GM18505 (cell line): ENCODE data around the gene SYT1.
"Not testable (repeated sequence)": the region's sequence is repeated elsewhere in the genome, so short reads cannot be mapped to it uniquely, and the experiment has no call there.

Source experiments
- ATAC-seq: cut with Tn5 transposase; IDR thresholded peaks from one replicate; pipeline ENCODE4 v1.9.1; 2021; ENCODE audit not compliant: unreplicated experiment
- POLR2A ChIP-seq: IDR thresholded peaks from 4 replicates; pipeline ENCODE4 v1.6.1; 2011; ENCODE audit warnings: borderline replicate concordance; ENCODE audit not compliant: insufficient read depth, insufficient read length; ENCODE audit errors: extremely low read depth

Gene SYT1

DNA sequence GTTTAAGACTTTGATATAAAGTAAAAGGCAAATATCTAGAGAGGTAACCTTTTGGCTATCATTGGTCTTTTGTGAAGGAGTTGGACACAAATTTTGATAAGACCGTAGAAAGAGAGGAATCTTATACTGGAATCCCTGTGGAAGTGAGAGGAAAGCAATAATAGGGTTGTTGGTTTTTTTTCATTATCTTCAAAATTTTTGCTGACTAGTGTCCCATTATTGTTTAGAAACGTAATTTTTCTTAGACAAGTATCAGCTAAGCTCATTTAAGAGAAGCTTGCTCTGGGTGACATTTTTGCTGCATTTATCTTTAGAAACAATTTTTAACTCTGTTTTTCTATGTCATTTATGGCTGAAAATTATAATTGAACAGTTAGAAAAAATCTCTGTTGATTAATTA is 300.3 kb downstream of the SYT1 start:
- ATAC-seq, result no peak
- TF ChIP-seq POLR2A, result no peak

DNA sequence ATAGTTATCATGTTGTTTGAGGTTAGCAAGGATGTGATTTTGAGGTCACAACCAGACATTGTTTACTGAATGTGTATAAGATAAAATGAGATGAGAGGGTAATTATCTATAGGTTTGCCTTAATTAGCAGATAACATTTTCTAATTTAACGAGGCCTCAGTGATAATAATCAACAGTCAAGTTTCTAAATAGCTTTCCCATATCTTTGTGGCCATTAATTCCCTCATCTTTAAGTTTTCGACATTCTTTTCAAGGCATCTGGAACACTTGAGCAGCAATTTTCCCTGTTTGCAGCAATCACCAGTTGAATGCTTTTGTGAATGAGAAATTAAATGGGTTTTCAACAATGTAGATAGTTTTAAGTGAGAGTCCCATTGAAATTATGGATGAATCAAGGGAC is 304.1 kb downstream of the SYT1 start:
- TF ChIP-seq POLR2A, result no peak
- ATAC-seq, result no peak

DNA sequence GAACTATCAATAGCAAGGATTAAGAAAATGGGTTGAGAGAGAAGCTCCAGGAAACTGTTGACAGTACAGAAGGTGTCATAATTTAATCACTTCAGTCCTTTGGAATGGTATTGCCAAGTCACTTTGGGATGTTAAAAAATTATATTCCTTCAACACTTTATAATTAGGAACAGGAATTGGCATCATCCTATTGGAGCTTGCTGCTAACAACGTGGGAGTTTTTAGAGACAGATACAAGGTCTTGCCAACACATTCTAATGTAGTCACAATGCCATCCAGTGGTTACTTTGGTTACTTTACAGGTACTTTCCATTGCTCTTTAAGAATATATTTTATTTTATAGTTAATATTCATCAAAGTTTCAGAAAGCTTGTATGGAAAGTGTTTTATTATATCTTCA is 310.1 kb downstream of the SYT1 start:
- no peak for TF ChIP-seq POLR2A
- ATAC-seq, result peak; percentile 59

DNA sequence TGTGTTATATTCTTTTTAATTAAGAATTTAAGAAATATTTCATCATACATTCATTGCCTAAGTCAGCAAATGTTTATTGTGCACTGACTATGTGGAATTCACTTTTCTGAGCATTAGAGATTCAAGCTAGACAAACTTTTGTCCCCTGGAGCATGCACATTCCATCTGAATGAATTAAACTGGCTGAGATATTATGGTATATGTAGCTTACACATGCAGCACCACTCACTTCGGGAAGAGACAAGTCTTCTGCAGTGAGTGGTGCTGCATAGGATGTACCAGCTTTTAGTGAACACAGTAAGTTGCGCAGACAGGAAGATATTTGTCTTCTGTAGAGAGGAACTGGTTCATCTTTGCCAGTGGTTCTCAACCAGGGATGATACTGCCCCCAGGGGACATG is 318.4 kb downstream of the SYT1 start:
- ATAC-seq, result no peak
- TF ChIP-seq POLR2A, result no peak

DNA sequence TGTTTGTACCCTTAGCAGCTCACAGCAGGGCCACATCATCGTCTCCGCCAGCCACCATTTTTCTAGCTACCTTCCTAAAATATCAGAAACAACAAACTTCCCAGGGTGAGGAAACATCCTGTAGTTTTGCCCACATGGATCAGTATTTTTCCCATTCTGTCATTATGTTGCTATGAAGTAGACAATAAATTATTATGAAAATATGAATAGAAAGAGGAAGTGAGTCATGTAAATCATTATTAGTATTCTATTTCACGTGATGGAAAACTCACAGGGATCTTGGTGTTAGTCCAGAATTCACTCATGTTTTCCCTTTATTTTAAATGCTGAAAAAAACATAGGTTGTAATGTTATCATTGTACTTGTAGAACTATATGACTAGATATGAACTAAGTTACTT is 319.4 kb downstream of the SYT1 start:
- ATAC-seq, result no peak

DNA sequence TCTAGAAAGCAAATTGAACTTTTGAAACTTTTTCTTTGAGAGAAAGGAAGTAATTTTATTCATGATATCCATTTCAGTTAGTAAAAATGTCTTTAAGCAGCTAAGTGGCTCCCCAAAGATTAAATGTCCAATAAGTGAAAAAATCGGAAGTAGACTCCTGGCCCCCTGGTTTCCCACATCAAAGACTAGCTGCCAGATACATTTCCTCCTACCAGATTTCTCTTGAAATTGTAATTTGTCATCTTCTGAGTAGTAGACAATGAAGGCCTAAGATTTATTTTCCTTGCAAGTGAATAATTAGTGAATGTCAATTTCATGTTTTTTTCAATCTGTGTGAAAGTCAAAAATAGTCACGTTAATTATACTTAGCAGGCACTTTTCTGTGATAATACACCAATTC is 321.9 kb downstream of the SYT1 start:
- no peak for ATAC-seq
- TF ChIP-seq POLR2A, result no peak

More for the DNA sequence above, 319.4 kb downstream of the SYT1 start:
- TF ChIP-seq POLR2A, result no peak

DNA sequence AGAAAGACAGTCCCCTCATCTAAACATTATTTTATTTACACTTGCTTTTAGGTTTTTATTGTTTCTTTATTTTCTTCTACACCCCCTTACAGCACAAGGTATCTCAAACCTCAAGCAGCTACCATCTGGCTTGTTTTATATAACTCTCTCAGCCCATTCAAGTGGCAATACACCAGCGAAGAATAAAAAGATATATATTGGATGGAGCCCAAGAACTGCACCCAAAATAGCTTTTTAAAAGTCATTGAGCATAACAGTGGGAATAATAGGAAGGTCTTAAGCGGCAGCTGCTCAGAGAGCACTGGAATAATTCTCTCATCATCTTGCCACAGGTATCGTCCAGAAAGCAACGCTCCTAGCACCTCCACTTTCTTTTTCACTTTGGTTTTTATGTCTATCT is 322.5 kb downstream of the SYT1 start:
- no peak for ATAC-seq
- TF ChIP-seq POLR2A, result no peak

DNA sequence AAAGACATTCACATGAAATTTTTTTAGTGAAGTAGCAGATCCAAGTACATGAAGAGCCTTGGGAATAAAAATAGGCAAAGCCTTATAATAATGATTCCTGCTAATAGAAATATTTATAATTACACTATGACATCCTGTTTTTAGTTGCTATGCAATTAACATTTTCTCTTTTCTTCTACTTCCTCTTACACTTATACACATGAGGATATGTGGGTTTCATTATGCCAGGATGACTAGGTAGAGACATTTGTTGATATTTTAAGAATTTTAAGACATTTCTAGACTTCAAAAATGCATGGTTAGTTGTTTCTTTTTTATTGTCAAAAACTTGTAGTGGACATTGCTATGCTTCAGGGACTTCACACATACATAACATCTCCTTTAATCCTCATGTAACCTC is 326.8 kb downstream of the SYT1 start:
- TF ChIP-seq POLR2A, result no peak

DNA sequence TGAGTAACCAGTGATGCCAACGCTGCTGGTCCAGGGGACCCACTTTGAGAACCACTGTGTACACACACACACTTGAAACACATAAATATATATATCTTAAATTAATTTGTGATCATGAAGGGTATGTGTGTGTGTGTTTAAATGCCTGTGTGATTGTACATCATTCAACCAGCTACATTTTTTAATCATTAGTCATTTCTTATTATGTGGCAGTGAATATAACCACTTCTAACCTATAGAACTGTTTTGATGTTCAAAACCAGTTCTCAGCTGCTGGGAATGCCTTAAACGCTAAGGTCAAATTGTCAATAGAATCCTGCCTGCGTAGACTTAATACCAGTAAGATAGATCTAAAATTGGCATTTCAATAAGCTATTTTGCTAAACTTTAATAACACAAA is 330.0 kb downstream of the SYT1 start:
- ATAC-seq, result no peak
- no peak for TF ChIP-seq POLR2A

More for the DNA sequence above, 326.8 kb downstream of the SYT1 start:
- no peak for ATAC-seq

DNA sequence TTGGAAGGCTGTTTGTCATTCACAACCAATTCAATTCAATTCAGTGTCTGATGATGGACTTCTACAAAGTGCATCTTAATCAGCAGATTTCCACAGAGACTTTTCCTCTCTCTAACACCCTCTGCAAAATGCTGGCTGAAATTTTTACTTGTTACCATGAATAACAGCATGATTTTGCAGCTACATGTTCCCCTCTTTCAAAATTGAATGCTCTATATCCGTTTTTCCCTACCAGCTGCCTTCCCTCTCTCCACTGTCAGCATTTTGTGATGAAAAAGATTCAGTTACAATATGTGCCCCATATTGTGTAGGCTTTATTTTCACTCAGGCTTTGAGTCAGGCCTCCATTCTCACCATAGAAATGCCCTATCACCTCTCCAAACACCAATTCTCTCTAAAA is 334.6 kb downstream of the SYT1 start:
- TF ChIP-seq POLR2A, result no peak

DNA sequence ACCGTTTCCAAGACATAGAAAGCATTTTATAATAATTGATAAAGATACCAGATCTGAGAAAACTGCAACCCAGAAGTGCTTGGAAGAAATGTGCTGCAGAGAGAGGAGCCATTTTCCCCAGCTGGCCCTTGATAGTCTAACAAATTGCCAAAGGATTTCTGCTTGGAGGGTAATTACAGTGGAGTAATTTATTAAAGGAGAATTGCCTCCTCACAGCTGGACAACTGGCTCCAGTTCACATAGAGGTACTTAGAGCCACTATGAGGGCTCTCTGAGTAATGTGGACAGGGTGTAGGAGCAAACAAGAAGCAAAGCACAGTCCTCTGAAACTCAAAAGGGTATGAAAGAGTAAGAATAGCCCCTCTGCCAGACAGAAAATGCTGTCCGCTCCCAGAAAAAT is 335.6 kb downstream of the SYT1 start:
- ATAC-seq, result no peak
- TF ChIP-seq POLR2A, result no peak

More for the DNA sequence above, 334.6 kb downstream of the SYT1 start:
- ATAC-seq, result no peak

DNA sequence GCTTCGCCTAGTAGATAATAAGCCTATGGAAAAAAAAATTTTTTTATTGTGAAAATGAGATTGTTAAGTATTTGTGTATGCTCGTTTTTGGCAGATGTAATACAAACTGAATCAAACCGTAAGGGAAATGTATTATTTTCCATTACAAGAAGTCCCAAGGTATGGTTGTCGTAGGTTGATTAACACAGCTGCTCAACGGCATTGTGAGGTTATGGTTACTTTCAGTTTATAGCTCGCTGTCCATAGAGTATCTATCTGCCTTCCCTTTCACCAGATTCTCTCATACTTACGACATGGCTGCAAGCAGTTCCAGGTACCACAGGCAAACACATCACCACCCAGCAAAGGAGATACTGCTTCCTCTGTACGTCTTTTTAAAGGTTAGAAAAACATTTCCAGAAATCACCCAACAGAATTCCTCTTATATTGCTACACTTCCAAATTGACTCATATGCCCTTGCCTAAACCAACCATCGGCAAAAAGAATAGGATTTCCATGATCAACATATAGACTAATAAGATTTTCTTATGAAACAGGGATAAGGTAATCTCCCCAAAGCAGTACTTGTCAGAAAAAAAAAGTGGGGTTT is 338.6 kb downstream of the SYT1 start:
- TF ChIP-seq POLR2A, result no peak
- no peak for ATAC-seq

DNA sequence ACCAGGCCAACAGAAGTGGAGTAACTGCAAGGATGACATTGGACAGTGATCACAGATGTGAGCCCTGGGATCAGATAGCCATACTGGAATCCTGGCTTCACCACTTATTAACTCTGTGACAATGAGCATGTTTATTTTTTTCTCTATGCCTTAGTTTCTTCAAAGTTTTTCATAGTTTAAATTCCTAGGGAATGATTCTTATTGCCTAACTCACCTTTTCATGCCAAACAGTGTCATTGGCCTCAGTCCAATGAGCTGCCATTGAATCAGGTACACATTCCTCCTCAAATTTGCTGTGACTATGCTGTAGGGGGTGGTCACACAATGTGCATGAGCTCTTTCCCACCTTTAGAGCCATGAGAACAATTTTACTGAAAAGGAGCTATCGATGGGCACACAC is 342.3 kb downstream of the SYT1 start:
- no peak for ATAC-seq
- TF ChIP-seq POLR2A, result no peak

DNA sequence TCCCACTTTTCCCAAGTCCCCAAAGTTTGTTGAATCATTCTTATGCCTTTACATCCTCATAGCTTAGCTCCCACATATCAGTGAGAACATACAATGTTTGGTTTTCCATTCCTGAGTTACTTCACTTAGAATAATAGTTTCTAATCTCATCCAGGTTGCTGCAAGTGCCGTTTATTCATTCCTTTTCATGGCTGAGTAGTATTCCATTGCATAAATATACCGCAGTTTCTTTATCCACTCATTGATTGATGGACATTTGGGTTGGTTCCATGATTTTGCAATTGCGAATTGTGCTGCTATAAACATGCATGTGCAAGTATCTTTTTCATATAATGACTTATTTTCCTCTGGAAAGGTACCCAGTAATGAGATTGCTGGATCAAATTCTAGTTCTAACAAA is 345.8 kb downstream of the SYT1 start:
- ATAC-seq, result not testable (repeated sequence)

DNA sequence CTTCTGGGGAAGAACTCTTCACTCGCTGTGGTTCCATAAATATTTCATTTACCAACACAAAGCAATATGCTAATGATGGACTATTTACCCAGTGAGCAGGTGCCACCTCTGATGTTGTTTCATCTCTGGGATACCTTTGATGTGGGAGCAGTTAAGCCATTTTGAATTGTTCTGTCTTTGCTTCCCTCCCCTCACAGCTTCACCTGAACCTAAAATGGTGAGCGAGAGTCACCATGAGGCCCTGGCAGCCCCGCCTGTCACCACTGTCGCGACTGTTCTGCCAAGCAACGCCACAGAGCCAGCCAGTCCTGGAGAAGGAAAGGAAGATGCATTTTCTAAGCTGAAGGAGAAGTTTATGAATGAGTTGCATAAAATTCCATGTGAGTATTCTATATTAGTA is 352.7 kb downstream of the SYT1 start:
- no peak for TF ChIP-seq POLR2A
- ATAC-seq, result no peak

DNA sequence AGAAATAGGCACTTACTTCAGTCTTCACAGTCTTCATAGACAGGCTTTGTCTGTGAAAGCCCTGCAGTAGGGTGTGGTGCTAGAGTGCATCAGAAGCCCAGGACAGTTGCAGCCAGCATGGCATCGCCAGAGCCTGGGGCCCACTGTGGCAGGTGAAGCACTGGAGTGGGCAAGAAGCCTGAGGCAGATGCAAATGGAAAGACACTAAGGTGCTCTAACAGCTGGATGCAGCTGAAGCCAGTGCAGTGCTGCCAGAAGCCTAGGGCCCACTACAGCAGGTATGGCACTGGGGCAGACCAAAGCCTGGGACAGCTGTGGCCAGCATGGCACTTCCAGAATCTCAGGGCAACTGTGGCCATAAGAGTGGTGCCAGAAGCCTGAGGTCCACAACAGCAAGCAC is 358.6 kb downstream of the SYT1 start:
- TF ChIP-seq POLR2A, result no peak
- ATAC-seq, result no peak

DNA sequence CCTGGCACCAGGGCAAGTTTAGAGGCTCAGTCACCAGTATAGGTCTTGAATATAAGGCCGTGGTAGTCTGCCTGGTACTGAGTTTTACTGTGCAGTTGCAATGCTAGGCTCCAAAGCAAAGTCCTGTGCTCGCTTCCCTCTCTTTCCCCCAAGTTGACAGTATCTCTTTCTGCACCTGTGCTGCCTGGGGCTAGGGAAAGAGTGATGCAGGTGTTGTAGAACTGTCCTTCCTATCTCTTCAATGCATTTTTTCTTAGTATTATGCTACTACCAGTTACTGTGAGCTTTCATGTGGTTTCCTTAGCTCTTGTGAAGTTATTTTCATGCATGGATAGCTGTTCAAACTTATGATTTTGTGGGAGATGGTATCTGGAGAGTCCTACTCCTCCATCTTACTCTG is 359.2 kb downstream of the SYT1 start:
- no peak for ATAC-seq

More for the DNA sequence above, 359.2 kb downstream of the SYT1 start:
- no peak for TF ChIP-seq POLR2A
